ENCODE results near the gene TRIM28.

- no peak for TF ChIP-seq CTCF (IDR thresholded peaks at IDR 0.05)
- no peak for TF ChIP-seq POLR2A (IDR thresholded peaks at IDR 0.05)
These were observed 41.7 kb downstream of the TRIM28 start for GRCh38 chr19:58585442-58586132.

All from thyroid gland (tissue), 4 donors.